Measurements from ENCODE around the gene INO80C.
"Not testable (repeated sequence)": the region's sequence is repeated elsewhere in the genome, so short reads cannot be mapped to it uniquely, and the experiment has no call there.

Gene INO80C

DNA sequence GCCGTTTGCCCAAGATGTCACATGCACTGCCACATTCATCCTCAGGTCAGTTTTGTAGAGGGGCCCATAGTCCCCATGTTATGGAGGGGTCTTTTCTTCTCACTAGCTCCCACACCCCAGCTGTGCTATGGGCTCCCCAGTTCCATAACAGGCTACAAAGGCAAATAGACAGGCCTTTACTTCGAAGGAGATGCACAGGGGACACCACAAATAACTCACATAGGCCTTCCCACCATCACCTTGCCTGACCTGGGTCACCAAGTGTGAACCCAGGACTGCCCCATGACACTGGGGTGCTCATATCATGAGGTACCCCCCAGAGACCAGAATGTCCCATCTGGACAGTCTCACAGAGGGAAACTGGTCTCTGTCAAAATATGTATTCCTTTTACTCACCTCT is 15.0 kb upstream of the INO80C start:
- no peak for DNase-seq

DNA sequence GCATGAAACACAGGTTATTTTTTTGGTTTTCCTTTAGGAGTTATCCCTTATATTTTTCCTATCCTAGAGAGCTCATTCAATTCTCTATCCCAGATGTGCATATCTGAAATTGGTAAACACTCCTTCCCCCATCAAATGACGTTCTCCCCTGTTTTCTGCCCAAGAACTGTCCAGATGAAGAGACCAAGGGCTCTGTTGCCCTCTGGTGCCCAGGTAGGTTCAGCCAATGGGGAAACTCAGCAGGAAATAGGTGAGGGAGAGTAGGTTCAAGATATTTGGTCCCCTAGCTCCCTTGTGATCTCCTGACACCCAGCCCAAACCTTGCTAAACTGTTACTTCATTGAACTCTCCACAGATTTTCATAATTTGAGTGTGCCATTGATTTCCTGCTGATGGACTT is 14.1 kb upstream of the INO80C start:
- no peak for DNase-seq

DNA sequence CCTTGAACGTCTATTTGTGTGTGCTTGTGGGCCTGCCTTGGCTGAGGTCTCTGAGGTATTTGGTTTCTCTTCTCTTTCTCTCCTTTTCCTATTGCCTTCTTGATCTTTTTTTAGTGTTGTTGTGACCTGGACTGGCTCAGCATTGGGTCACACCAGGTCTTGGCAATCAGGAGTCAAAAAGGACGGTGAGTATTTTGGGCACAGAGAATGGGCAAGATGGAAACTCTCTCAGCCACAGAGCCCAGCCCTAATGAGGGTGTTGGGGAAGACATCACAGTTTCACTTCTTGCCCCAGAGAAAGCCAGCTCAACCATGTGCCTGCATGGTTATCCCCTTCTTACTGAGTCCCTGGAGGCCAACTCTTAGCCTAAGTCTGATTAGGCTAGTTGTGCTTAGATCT is 13.7 kb upstream of the INO80C start:
- no peak for DNase-seq

DNA sequence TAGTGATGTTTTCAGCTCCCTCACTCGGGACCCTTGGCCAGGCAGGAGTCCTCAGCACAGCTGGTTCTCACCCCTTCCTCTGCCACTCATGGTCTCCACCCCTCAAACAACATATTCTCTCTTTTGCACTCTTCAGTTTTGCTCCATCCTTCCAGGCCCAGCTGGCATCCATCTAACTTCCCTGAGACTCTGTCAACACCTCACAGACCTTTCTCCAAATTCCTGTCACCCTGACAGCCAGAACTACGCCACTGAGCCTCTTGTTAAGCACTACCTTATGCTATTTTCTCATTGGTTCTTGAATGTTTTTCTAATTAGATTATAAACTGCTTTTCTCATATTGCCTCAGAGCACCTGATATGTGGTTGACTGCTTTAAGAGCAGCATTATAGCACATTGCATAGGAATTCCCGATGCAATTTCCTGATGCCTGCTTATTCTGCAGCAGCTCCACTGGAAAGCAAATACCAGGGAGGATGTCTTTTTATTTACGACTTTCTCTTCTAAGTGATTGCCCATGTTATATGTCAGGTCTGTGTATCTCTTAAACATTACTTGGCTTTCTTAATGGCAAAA is 12.4 kb upstream of the INO80C start:
- DNase-seq, result no peak

DNA sequence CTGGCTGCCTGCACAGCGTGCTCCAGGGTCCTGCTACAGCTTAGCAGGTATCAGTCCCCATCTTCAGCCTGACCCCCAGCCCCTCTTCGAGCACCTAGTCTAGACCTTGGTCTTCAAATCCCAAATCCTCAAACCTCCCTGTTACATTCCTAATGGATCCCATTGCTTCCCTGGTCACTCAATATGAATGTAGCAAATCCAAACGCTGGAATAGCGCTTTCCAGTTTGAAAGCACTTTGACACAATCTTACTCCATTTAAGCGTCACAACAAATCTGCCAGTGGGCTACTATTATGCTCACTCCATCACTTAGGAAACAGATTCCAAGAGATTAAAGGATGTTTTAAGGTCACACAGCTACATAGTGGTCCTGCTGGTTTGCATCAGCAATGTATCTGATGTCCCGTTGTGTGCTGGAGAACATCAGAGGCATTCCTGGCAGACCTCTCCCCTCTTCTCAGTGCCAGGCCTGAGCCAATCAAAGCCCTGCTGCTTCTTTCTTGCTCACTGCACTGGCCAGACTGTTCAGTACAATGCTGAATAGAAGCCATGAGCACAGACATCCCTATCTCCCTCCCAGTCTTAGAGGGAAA is 11.1 kb upstream of the INO80C start:
- DNase-seq, result no peak

DNA sequence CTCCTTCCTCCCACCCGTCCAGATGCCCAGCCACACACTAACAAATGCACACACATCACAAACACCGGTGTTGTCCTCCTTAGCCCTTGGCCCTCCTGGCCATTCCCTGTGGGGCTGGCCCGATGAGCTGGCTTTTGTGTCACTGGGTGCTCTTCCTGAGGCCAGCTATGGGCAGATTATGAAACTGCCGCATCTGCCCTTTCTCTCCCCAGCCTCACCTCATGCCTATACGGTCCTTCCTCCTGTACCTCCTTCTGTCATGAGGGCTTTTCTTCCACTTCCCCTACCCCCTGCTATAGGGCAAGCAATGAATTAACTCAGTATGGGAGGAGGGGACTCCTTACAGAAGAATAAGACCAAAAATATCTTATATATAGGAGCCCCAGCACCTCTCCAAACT is 10.3 kb upstream of the INO80C start:
- DNase-seq, result no peak

DNA sequence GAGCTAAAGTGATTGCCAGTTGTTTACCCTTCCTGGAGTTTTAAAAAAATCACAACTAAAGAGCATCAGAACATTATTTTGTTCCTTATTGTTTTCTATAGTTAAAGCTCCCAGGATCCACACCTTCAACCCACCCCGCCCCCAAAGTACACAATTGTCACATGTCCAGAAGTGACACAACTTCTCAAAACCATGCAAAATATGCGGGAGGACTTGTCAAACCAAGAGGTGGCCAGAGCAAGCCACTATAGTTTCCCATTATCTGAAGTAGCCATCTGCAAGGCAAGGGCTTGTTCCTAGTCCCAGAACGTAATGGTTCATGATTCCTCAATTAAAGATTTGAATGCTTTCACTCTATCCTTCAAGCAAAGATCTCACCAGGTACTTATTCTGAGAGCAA is 9.9 kb upstream of the INO80C start:
- DNase-seq, result no peak

DNA sequence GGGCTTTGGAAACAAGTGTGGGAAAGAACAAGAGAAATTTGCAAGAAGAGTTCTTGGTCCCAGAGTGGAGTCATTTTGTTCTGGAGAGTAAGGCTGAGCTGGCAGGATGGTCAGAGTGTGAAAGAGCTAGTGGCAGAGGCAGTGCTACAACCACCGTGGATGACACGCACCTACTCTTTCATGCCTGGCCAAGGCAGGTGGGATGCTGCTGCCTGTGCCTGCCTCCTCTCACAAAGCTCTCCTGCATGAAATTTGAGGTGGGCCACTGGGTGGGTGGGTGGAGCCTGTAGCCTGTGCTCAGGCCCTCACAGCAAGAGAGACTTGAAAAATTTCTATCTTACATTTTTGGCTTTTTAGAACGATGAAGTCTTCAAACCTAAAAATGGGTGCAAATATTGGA is 9.4 kb upstream of the INO80C start:
- no peak for DNase-seq

DNA sequence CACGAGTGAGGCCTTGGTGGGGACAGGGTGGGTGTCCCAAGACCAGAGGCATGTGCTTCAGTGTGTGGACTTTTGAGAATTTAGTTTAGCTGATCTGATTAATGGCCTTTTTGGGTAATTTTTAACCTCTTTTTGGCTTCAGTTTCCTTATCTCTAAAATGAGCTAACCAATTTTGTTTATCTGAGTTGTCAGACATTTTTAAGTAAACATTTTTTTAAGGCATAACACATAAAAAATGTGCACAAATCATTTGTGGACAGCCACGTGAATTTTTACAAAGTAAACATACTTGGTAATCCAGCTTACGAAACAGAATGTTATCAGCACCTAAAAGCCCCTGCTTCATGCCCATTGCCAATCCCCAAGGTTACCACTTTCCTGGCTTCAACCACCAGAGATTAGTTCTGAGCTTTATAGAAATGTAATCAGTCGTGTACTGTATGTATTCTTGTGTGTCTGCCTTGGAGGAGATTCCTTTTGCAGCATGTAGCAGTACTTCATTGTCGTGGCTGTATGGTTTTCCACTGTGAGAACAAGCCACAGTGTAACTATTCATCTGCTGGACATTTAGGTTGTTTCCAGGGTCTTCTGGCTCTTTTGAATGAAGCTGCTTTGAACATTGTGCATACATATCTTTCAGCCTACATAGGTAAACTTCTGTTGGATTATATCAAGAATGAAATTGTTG is 8.4 kb upstream of the INO80C start:
- DNase-seq, result no peak

DNA sequence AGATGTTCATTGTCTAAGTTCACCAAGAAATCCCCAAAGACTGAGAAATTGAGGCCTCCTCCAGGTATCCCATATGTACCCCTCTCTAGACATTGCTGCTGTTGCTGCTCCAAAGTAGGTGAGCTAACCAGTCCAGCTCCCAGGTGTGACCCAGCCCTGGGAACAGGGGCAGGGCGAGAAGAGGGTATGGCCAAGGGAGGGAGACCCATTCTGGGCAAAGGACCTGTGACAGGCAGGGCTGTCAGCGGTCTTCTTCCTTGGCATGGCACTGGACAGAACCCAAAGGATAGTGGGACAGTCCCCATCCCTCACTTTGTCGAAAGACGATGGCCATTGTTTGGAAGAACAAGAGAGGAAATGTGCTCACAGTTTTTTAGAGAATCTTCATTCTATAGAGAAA is 7.2 kb upstream of the INO80C start:
- no peak for DNase-seq

DNA sequence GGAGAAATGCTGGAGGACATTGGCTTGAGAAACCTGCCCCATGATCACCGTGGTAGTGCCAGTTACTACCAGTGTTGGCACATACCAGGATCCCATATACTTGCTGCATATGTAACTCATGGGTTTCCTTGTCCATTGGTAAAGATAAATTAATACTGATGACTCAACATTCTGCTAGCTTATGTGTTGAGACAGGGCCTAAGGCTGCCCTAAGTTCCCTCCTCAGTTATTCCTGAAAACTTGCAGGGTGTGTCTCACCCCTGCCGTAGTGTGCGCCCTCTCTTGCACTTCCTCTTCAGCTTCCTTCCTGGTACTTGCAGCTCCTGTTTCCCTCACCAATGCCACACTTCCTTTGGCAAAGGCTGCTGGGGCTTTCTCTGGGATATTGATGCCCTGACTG is 4.3 kb upstream of the INO80C start:
- no peak for DNase-seq

DNA sequence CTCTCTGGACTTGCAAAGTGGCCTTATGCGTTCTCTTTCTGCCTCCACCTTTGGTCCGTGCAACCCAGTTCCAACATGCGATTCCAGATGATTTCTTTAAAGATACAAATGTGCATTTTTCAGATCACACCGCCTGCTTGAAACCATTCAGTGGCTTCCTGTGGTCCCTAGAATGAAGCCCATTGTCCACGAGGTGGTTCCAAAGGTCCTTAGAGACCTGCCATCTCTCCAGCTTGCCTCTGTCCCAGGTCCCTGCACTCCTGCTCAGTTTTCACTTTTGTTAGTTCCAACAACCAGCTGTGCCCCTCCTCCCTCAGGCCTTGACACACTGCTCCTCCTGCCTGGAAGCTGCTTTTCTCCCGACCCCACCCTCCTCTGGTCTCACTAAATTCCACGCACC is 3.6 kb upstream of the INO80C start:
- DNase-seq, result no peak

DNA sequence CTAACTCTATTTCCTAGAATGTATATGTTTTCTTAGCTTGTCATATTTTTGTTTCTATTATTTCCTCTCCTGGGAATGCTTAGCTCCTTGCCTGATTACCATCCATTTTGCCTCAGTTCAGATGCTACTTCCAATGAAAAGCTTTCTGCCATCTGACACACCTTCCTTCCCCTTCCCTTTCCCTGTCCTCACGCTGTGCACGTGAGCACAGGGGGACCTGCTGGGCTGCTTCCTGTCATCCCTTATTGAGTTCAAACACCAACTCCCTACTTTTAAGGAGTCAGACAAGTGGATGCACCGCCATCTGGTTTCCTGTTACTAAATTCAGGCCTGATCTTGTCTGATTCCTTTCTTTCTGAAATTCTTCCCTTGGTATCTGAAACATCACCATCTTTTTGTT is 2.4 kb upstream of the INO80C start:
- DNase-seq, result no peak

DNA sequence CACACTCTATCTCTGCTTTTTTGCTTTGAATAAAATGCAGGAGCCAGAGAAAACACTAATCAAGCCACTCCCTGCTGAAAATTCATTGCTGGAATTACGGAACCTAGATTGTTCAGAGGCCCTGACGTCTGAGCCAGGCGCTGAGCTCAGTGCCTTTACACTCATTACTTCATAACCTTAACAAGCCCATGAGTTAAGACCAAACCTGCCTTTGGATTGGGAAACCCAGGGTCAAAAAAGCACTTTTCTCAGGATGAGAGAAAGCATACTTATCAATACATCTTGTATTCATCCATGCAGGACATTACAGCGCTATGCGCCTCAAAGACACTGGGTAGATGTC is 762 bp downstream of the INO80C start:
- peak in 1 of 2 donors; percentile 37 for DNase-seq

DNA sequence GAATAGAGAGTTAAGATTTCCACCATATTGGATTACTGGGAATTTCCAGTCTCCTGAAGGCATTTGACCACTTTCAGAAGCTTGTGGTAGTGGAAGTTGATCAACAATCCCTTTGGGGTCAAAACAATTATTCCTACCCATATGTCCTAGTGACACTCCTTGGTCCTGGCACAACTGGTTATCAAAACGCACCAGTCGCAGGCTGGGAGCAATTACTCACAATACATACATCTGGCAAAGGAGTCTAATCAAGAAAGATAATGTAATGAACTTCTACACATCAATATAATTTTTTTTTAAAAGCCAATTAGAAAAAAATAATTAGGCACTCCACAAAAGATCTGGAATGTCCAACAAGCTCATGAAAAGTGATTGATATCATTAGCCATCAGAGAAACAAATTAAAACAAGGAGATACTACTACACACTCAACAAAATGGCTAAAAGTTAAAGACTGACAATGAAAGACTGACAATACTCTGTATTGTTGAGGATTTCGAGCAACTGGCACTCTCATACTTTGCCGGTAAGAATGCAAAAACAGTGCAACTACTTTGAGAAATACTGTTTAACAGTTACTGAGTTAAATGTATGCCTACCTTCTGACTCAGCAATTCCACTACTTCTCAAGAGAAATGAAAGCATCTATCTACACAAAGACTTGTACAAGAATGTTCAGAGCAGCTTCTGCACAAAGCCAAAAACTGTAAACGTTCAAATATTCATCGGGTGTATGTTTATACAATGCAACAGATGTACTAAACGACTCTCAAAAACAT is 2.0 kb downstream of the INO80C start:
- DNase-seq, result no peak

DNA sequence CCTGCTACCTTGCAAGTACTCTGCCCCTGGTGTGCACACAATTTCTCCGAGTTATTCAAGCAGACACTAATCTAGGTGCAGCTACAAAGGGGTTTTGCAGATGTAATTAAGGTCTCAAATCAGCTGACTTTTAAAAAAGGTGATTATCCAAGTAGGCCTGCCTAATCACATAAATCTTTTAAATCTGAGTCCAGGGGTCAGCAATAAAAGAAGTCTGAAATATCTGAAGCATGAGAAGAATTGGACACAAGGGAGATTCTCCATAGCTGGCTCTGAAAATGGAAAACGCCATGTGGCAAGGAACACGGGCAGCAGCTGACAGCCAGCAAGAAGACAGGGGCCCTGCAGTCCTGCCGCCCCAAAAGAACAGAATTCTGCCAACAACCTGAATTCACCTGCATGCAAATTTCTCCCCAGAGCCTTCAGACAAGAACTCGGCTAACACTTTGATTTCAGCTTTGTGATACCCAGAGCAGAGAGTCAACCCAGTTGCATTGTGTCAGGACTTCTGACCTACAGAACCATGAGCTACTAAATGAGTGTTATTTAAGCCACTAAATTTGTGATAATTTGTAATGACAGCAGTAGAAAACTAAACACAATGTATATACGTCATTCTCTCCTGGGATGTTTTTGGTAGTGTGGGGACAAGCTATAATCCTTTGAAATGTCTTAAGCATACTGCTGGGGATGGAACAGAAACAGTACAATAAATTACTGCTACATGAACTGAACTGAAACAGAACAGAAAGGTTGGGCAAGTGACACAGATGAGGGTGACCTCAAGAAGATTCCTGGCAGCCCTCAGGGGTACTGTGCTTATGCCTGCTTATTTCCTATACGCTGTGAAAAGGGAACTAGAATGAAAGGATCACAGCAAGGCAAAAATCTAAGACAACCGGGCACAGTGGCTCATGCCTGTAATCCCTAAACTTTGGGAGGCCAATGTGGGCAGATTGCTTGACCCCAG is 3.2 kb downstream of the INO80C start:
- DNase-seq, result no peak

DNA sequence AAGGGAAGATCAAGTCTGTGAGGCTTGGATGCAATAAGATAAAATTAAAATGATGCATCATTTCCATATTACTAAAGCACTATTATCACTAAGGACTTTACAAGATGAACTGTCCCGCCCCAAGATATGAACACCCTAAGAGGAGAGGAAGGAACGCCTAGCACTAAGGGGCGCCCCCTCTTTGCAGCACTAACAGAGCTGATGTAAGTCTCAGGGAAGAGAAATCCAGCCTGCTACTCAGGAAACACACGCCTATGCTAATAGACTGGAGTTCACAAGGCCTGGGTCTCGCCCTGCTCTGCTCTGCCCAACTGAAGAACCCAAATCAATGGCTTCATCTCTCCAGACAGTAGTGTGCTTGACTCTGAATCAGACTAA is 6.1 kb downstream of the INO80C start:
- no peak for DNase-seq

DNA sequence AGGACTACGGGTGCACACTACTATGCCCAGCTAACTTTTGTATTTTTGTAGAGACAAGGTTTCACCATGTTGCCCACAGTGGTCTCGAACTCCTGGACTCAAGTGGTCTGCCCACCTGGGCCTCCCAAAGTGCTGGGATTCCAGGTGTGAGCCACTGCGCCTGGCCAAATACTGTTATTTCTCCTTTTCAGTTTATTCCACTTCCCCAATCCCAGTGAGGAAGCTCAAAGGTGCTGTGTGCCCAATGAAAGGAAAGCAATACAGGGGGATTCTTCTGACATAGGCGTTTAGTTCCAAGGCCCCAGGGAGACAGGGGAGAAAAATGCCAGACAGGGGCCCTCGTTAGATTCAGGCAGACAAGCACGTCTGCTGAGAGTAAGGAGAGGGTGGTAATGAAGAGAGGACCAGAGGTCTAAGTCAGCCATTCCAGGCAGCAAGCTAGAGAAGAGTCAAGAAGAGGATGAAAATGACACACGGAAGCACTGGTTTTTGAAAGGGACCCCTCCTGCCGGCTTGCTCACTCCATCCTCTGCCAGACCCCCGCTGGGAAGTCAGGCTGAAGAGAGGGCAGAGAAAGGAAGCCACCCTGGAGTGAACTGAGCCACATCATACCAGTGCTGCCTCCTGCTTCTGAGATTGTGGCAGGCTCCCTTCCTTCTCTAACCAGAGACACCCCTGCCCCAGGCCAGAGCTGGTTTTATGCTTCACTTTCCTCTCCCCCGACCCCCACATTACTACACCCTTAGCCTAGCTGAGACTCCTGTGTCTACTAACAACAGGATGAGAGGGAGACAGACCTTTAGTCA is 6.7 kb downstream of the INO80C start:
- no peak for DNase-seq

DNA sequence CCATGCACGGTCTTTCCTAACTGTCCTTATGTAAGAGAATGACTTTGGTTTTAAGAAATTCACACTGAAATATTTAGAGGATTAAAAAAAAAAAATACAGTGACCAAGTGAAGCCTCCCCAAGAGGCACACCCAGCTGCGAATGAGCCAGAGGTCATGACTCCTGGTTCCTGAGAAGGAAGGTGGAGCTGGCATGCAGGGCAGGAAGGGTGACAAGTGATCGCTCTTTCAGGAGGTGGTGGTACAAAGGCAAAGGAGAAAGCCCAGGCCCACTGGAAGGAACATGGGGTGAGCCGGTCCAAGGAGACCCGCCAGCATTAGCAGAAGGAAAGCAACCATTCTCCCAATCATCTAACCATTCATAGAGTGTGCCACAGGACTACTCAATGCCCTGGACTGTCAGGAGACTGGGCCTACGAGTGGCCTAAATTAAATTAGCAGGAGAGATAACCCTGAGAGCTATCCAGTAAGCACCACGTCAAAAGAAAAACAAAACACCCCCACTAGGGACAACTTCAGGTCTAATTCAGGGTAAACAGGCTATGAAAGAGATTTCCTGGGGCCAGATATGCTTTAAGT is 7.8 kb downstream of the INO80C start:
- DNase-seq, result no peak

DNA sequence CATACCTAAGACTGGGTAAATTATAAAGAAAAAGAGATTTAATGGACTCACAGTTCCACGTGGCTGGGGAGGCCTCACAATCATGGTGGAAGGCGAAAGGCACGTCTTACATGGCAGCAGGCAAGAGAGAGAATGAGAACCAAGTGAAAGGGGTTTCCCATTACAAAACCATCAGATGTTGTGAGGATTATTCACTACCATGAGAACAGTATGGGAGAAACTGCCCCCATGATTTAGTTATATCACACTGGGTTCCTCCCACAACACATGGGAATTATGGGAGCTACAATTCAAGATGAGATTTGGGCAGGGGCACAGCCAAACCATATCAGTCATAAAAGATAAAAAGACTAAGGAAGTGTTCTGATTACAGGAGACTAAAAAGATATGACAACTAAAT is 8.5 kb downstream of the INO80C start:
- not testable (repeated sequence) for DNase-seq

DNA sequence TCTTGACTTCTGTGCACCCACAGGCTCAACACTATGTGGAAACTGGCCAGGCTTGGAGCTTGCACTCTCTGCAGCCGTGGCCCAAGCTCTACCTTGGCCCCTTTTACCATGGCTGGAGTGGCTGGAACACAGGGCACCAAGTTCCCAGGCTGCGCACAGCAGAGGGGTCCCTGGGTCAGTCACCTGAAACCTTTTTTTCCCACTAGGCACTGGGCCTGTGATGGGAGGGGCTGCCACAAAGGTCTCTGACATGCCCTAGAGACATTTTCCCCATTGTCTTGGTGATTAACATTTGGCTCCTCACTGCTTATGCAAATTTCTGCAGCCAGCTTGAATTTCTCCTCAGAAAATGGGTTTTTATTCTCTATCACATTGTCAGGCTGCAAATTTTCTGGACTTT is 9.4 kb downstream of the INO80C start:
- not testable (repeated sequence) for DNase-seq

DNA sequence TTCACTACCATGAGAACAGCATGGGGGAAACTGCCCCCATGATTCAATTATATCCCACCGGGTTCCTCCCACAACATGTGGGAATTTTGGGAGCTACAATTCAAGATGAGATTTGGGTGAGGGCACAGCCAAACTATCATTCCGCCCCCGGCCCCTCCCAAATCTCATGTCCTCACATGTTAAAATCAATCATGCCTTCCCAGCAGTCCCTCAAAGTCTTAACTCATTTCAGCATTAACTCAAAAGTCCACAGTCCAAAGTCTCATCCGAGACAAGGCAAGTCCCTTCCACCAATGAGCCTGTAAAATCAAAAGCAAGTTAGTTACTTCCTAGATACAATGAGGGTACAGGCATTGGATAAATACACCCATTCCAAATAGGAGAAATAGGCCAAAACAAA is 10.2 kb downstream of the INO80C start:
- DNase-seq, result not testable (repeated sequence)

All from hippocampal formation (tissue), 2 donors.